ENCODE measurements around the gene FN1. TPM values are rescaled to one million over a fixed set of nuclear protein-coding genes. Genes with fewer than 3 reads are reported as not detected.
"Not testable (repeated sequence)": the region's sequence is repeated elsewhere in the genome, so short reads cannot be mapped to it uniquely, and the experiment has no call there.

FN1 gene
- total RNA-seq, 3 donors from 2014 or later (not counting 1 experiment from before 2014, with no cell fraction given), result 0.30 TPM; not detected in 2

DNA sequence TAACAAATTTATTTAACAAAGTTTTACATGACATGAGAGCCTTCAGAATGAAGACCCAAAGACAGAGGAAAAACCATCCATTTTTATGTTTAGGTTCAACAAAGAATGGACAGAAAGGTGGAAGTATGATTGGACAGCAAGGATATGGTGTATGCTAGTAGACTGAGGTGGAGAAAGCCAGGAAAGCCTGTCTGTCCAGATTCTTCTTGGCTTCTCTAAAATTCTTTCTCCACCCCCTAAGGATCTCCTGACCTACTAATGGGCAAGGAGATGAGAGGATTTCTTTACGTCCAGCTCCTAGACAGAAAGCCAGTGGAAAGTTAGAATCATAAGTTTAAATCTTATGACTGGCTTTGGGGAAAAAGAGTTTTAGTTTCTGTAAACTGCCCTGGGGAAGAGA lies 121.0 kb downstream of the FN1 start:
- intact Hi-C loops (cut with micrococcal nuclease), result no loop called here
- TF ChIP-seq, protein P1, sequence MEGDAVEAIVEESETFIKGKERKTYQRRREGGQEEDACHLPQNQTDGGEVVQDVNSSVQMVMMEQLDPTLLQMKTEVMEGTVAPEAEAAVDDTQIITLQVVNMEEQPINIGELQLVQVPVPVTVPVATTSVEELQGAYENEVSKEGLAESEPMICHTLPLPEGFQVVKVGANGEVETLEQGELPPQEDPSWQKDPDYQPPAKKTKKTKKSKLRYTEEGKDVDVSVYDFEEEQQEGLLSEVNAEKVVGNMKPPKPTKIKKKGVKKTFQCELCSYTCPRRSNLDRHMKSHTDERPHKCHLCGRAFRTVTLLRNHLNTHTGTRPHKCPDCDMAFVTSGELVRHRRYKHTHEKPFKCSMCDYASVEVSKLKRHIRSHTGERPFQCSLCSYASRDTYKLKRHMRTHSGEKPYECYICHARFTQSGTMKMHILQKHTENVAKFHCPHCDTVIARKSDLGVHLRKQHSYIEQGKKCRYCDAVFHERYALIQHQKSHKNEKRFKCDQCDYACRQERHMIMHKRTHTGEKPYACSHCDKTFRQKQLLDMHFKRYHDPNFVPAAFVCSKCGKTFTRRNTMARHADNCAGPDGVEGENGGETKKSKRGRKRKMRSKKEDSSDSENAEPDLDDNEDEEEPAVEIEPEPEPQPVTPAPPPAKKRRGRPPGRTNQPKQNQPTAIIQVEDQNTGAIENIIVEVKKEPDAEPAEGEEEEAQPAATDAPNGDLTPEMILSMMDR (IDR thresholded peaks at IDR 0.05), result no peak
- peak overlapping the region; percentile 18 to 30 for H3K27ac Mint-ChIP-seq
- Histone ChIP-seq H3K4me3 (ENCODE audit: low read length) (no peak overlapping the region), H3K4me1 (ENCODE audit: control insufficient read depth, insufficient read depth, low read length) (peaks cover 15% of the 10 kb centered on the region), H3K27ac (ENCODE audit: low read length) (no peak overlapping the region), H3K27me3 (ENCODE audit: control insufficient read depth, insufficient read depth, low read length) (no peaks in the 10 kb centered on the region), H3K9me3 (ENCODE audit: control insufficient read depth, insufficient read depth, low read length) (no peaks in the 10 kb centered on the region), H3K36me3 (ENCODE audit: control insufficient read depth, insufficient read depth, low read length) (peaks cover 16% of the 10 kb centered on the region)
- H3K9me3 Mint-ChIP-seq, result no peaks in the 10 kb centered on the region
- WGBS (ENCODE audit: insufficient coverage), result 86% methylated on average over 1 of the region's 1 CpG
- peaks cover 1% of the 10 kb centered on the region for H3K36me3 Mint-ChIP-seq
- no peak overlapping the region for H3K4me3 Mint-ChIP-seq
- peaks cover 22 to 33% of the 10 kb centered on the region in 2 donors for H3K4me1 Mint-ChIP-seq
- H3K27me3 Mint-ChIP-seq (ENCODE audit: low read depth in 2 of 2), result no peaks in the 10 kb centered on the region
- no peak for DNase-seq
- ATAC-seq, result no peak

- Histone ChIP-seq H3K9me3 (ENCODE audit: control insufficient read depth, insufficient read depth, low read length) (no peaks in the 10 kb centered on the region), H3K4me1 (ENCODE audit: control insufficient read depth, insufficient read depth, low read length) (peaks cover 15% of the 10 kb centered on the region), H3K4me3 (ENCODE audit: low read length) (no peak overlapping the region), H3K27ac (ENCODE audit: low read length) (no peak overlapping the region), H3K27me3 (ENCODE audit: control insufficient read depth, insufficient read depth, low read length) (no peaks in the 10 kb centered on the region), H3K36me3 (ENCODE audit: control insufficient read depth, insufficient read depth, low read length) (peaks cover 1% of the 10 kb centered on the region)
- TF ChIP-seq, protein P1 (IDR thresholded peaks at IDR 0.05), result no peak
- peaks cover 22 to 33% of the 10 kb centered on the region in 2 donors for H3K4me1 Mint-ChIP-seq
- H3K36me3 Mint-ChIP-seq, result no peaks in the 10 kb centered on the region
- H3K27me3 Mint-ChIP-seq (ENCODE audit: low read depth in 2 of 2), result no peaks in the 10 kb centered on the region
- peak overlapping the region; percentile 57 to 87 for H3K27ac Mint-ChIP-seq
- no peak for ATAC-seq
- peak overlapping the region; percentile 84 for H3K4me3 Mint-ChIP-seq
- no peak for DNase-seq
- WGBS (ENCODE audit: insufficient coverage), result 90% methylated on average over 4 of the region's 4 CpGs
- intact Hi-C loops (cut with micrococcal nuclease), result no loop called here
- H3K9me3 Mint-ChIP-seq, result no peaks in the 10 kb centered on the region
Observed at GRCh38 chr2:215313255-215313613, 122.6 kb downstream of the FN1 start.

- no peaks in the 10 kb centered on the region for H3K9me3 Mint-ChIP-seq
- H3K4me1 Mint-ChIP-seq, result peaks cover 22 to 33% of the 10 kb centered on the region in 2 donors
- H3K4me1 ChIP-seq (ENCODE audit: control insufficient read depth, insufficient read depth, low read length), result peaks cover 15% of the 10 kb centered on the region
- H3K27me3 ChIP-seq (ENCODE audit: control insufficient read depth, insufficient read depth, low read length), result no peaks in the 10 kb centered on the region
- TF ChIP-seq, protein P1 (IDR thresholded peaks at IDR 0.05), result no peak
- peak within 1 kb of the TSS; percentile 87 for H3K4me3 Mint-ChIP-seq
- H3K4me3 ChIP-seq (ENCODE audit: low read length), result peak within 1 kb of the TSS; percentile 100
- no peaks in the 10 kb centered on the region for H3K36me3 Mint-ChIP-seq
- DNase-seq (peak; percentile 82 to 93), ATAC-seq (peak; percentile 96 to 98 (median 97))
- H3K27me3 Mint-ChIP-seq (ENCODE audit: low read depth in 2 of 2), result no peaks in the 10 kb centered on the region
- H3K27ac Mint-ChIP-seq, result peak within 1 kb of the TSS; percentile 60 to 87
- no peaks in the 10 kb centered on the region for H3K9me3 ChIP-seq (ENCODE audit: control insufficient read depth, insufficient read depth, low read length)
- no peaks in the 10 kb centered on the region for H3K36me3 ChIP-seq (ENCODE audit: control insufficient read depth, insufficient read depth, low read length)
- intact Hi-C loops (cut with micrococcal nuclease), result no loop called here
- H3K27ac ChIP-seq (ENCODE audit: low read length), result peak within 1 kb of the TSS; percentile 80
- under 1% methylated on average over 64 of the region's 64 CpGs for WGBS (ENCODE audit: insufficient coverage)
Observed at GRCh38 chr2:215311625-215312396, 124.1 kb downstream of the FN1 start, which contains the start of gene ATIC. Gene ATIC, plus strand, starts transcription at chr2:215312059. Its CDS starts 84 bp downstream, at chr2:215312143.

DNA sequence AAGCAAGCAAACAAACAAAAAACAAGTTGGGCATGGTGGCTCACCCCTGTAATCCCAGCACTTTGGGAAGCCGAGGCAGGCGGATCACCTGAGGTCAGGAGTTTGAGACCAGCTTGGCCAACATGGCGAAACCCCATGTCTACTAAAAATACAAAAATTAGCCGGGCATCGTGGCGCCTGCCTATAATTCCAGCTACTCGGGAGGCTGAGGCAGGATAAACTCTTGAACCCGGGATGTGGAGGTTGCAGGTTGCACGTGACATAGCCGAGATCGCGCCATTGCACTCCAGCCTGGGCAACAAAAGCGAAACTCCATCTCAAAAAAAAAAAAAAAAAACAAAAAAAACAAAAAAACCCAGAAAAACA lies 124.6 kb downstream of the FN1 start:
- H3K4me1 ChIP-seq (ENCODE audit: control insufficient read depth, insufficient read depth, low read length), result peaks cover 15% of the 10 kb centered on the region
- H3K9me3 Mint-ChIP-seq; H3K27me3 ChIP-seq (ENCODE audit: control insufficient read depth, insufficient read depth, low read length); H3K36me3 Mint-ChIP-seq; H3K27me3 Mint-ChIP-seq (ENCODE audit: low read depth in 2 of 2); intact Hi-C loops (cut with micrococcal nuclease); H3K9me3 ChIP-seq (ENCODE audit: control insufficient read depth, insufficient read depth, low read length); H3K36me3 ChIP-seq (ENCODE audit: control insufficient read depth, insufficient read depth, low read length): not testable (repeated sequence)
- H3K27ac ChIP-seq (ENCODE audit: low read length), result peak overlapping the region; percentile 80
- Mint-ChIP-seq H3K4me1 (peaks cover 20 to 31% of the 10 kb centered on the region in 2 donors), H3K27ac (peak overlapping the region; percentile 57 to 87), H3K4me3 (peak overlapping the region; percentile 87)
- ATAC-seq (peak; percentile 16 to 21 (median 19)), DNase-seq (peak in 1 of 2 donors; percentile 52)
- WGBS (ENCODE audit: insufficient coverage), result 29% methylated on average over 12 of the region's 13 CpGs
- H3K4me3 ChIP-seq (ENCODE audit: low read length), result peak overlapping the region; percentile 100

Other genes with a start within 250 kb of the FN1 start
- gene ATIC, start 124.0 kb downstream of the FN1 start, total RNA-seq, result 10 to 100 TPM; 33.2 to 49.9 (median 44.5) TPM